ENCODE results near the gene LDHAL6B.

Gene LDHAL6B

GRCh38 chr15:59206623-59207183, at the start of gene LDHAL6B:
TSS of gene LDHAL6B (plus strand) at chr15:59206843. CDS start at chr15:59206941, 98 bp downstream.
- H3K27ac ChIP-seq: no peak within 1 kb of the TSS
- H3K9ac ChIP-seq: no peak within 1 kb of the TSS
- H3K36me3 ChIP-seq (ENCODE audit: insufficient read depth): no peaks in the 10 kb centered on the region
- no peak for TF ChIP-seq CTCF (conservative IDR thresholded peaks at IDR 0.05; ENCODE audit: low read depth, low read length)
- no peak within 1 kb of the TSS for H3K4me3 ChIP-seq (IDR thresholded peaks at IDR 0.05; ENCODE audit: insufficient read depth, low read depth, low read length)
- no peaks in the 10 kb centered on the region; the same call in 1 of the 2 replicates for H4K20me1 ChIP-seq (ENCODE audit: insufficient read depth)
- H3K27me3 ChIP-seq (ENCODE audit: insufficient read depth, low read depth): no peaks in the 10 kb centered on the region
- no peaks in the 10 kb centered on the region for H3K79me2 ChIP-seq (ENCODE audit: insufficient read depth, low read depth)
- H3K4me1 ChIP-seq (ENCODE audit: low read depth, poor library complexity, severe bottlenecking): peaks cover 6% of the 10 kb centered on the region
- no peak within 1 kb of the TSS for H3K4me2 ChIP-seq
- no peak within 1 kb of the TSS for H2AFZ ChIP-seq (ENCODE audit: low read depth)

GRCh38 chr15:59157396-59157795, 49.2 kb upstream of the LDHAL6B start:
- Histone ChIP-seq H3K36me3 (ENCODE audit: insufficient read depth) (no peaks in the 10 kb centered on the region), H3K27me3 (ENCODE audit: insufficient read depth, low read depth) (no peaks in the 10 kb centered on the region), H3K4me1 (ENCODE audit: low read depth, poor library complexity, severe bottlenecking) (no peaks in the 10 kb centered on the region), H4K20me1 (ENCODE audit: insufficient read depth) (no peaks in the 10 kb centered on the region), H3K4me3 (IDR thresholded peaks at IDR 0.05; ENCODE audit: insufficient read depth, low read depth, low read length) (no peak overlapping the region), H3K9ac (no peak overlapping the region), H3K4me2 (no peak overlapping the region), H3K27ac (no peak overlapping the region), H2AFZ (ENCODE audit: low read depth) (no peak overlapping the region), H3K79me2 (ENCODE audit: insufficient read depth, low read depth) (no peaks in the 10 kb centered on the region)
- TF ChIP-seq CTCF (conservative IDR thresholded peaks at IDR 0.05; ENCODE audit: low read depth, low read length): no peak

- Histone ChIP-seq H3K79me2 (ENCODE audit: insufficient read depth, low read depth) (no peaks in the 10 kb centered on the region), H3K36me3 (ENCODE audit: insufficient read depth) (no peaks in the 10 kb centered on the region), H3K27me3 (ENCODE audit: insufficient read depth, low read depth) (no peaks in the 10 kb centered on the region), H3K27ac (no peak overlapping the region), H3K4me3 (IDR thresholded peaks at IDR 0.05; ENCODE audit: insufficient read depth, low read depth, low read length) (no peak overlapping the region), H3K9ac (no peak overlapping the region), H3K4me1 (ENCODE audit: low read depth, poor library complexity, severe bottlenecking) (no peaks in the 10 kb centered on the region), H2AFZ (ENCODE audit: low read depth) (no peak overlapping the region), H4K20me1 (ENCODE audit: insufficient read depth) (no peaks in the 10 kb centered on the region), H3K4me2 (no peak overlapping the region)
- no peak for TF ChIP-seq CTCF (conservative IDR thresholded peaks at IDR 0.05; ENCODE audit: low read depth, low read length)
These were observed 48.6 kb upstream of the LDHAL6B start for GRCh38 chr15:59157840-59158700.

- no peak overlapping the region for H2AFZ ChIP-seq (ENCODE audit: low read depth)
- no peak overlapping the region for H3K4me2 ChIP-seq
- H3K27ac ChIP-seq: no peak overlapping the region
- H3K27me3 ChIP-seq (ENCODE audit: insufficient read depth, low read depth): no peaks in the 10 kb centered on the region
- TF ChIP-seq CTCF (conservative IDR thresholded peaks at IDR 0.05; ENCODE audit: low read depth, low read length): no peak
- H4K20me1 ChIP-seq (ENCODE audit: insufficient read depth): no peaks in the 10 kb centered on the region
- H3K4me3 ChIP-seq (IDR thresholded peaks at IDR 0.05; ENCODE audit: insufficient read depth, low read depth, low read length): no peak overlapping the region
- H3K4me1 ChIP-seq (ENCODE audit: low read depth, poor library complexity, severe bottlenecking): no peaks in the 10 kb centered on the region
- H3K36me3 ChIP-seq (ENCODE audit: insufficient read depth): no peaks in the 10 kb centered on the region
- H3K79me2 ChIP-seq (ENCODE audit: insufficient read depth, low read depth): no peaks in the 10 kb centered on the region
- H3K9ac ChIP-seq: no peak overlapping the region
These were observed 48.0 kb upstream of the LDHAL6B start for GRCh38 chr15:59158701-59159034.
